IMR-90 (cell line): ENCODE measurements around the gene DNAH17. TPM values are rescaled to one million over a fixed set of nuclear protein-coding genes. Genes with fewer than 3 reads are reported as not detected.

Experiments used
- ATAC-seq: fragments of 200-7000 bp; cut with Tn5 transposase; 2 replicates; pipeline ENCODE4 v1.9.1; 2020; ENCODE audit warnings: low read depth, mild to moderate bottlenecking, moderate library complexity
- BruUV-seq: library from RNA; stranded (reverse); fragments of 400-500 nt; replicated peaks from 2 replicates; lab custom pipeline; 2021; lab: Mats Ljungman, UMichigan
- CTCF ChIA-PET: fragments of 300-600 bp; formaldehyde crosslinking; extraction: SDS; loops from one replicate; lab custom pipeline; 2021; ENCODE audit warnings: antibody characterized with exemption; lab: Yijun Ruan, JAX
- POLR2A ChIA-PET: fragments of 300-600 bp; sonication (Branson Sonifier 250); formaldehyde crosslinking; loops from one replicate; lab custom pipeline; 2022; ENCODE audit warnings: antibody characterized with exemption; ENCODE audit not compliant: unreplicated experiment; lab: Charles Lee
- DNase-seq: peaks from one replicate; pipeline ENCODE4 v3.0.0; 2013
- H2AFZ ChIP-seq: replicated peaks from 2 replicates; pipeline ENCODE3; 2013; ENCODE audit warnings: low read length, mild to moderate bottlenecking; ENCODE audit not compliant: poor library complexity
- H2AK5ac ChIP-seq: 2 replicates; pipeline ENCODE4 v1.6.1; 2013; ENCODE audit warnings: low read depth, low read length, inconsistent platforms
- H2AK9ac ChIP-seq: replicated peaks from 2 replicates; pipeline ENCODE3; 2013; ENCODE audit warnings: mild to moderate bottlenecking, low read depth, low read length, moderate library complexity; ENCODE audit not compliant: poor library complexity
- H2BK120ac ChIP-seq: 2 replicates; pipeline ENCODE4 v1.6.1; 2013; ENCODE audit warnings: low read depth, low read length, inconsistent platforms
- H2BK15ac ChIP-seq: 3 replicates; pipeline ENCODE4 v1.6.1; 2013; ENCODE audit warnings: low read depth, low read length, inconsistent platforms
- H2BK20ac ChIP-seq: 2 replicates; pipeline ENCODE4 v1.6.1; 2013; ENCODE audit warnings: low read depth, mild to moderate bottlenecking, inconsistent platforms, low read length, moderate library complexity
- H2BK5ac ChIP-seq: 2 replicates; pipeline ENCODE4 v1.6.1; 2013; ENCODE audit warnings: mild to moderate bottlenecking, low read depth, low read length, inconsistent platforms; ENCODE audit not compliant: poor library complexity, severe bottlenecking
- H3K14ac ChIP-seq: replicated peaks from 2 replicates; pipeline ENCODE4 v1.6.1; 2013; ENCODE audit warnings: low read depth, low read length, inconsistent platforms
- H3K18ac ChIP-seq: 2 replicates; pipeline ENCODE4 v1.6.1; 2013; ENCODE audit warnings: low read depth, low read length, control low read depth
- H3K23ac ChIP-seq: 2 replicates; pipeline ENCODE4 v1.6.1; 2013; ENCODE audit warnings: low read depth, low read length, inconsistent platforms
- H3K27ac ChIP-seq: 2 replicates; pipeline ENCODE4 v1.5.1; 2013; ENCODE audit warnings: mild to moderate bottlenecking, control low read depth, low read length; ENCODE audit not compliant: insufficient read depth
- H3K27me3 ChIP-seq: 2 replicates; pipeline ENCODE4 v1.6.1; 2013; ENCODE audit warnings: low read length; ENCODE audit not compliant: control insufficient read depth, insufficient read depth
- H3K36me3 ChIP-seq: 2 replicates; pipeline ENCODE4 v1.6.1; 2013; ENCODE audit warnings: low read length, mixed read lengths; ENCODE audit not compliant: control insufficient read depth, insufficient read depth
- H3K4ac ChIP-seq: 2 replicates; pipeline ENCODE4 v1.6.1; 2013; ENCODE audit warnings: low read depth, low read length, inconsistent platforms
- H3K4me1 ChIP-seq: 2 replicates; pipeline ENCODE4 v1.6.1; 2013; ENCODE audit warnings: low read length, mixed read lengths; ENCODE audit not compliant: control insufficient read depth, insufficient read depth
- H3K4me2 ChIP-seq: 2 replicates; pipeline ENCODE4 v1.6.1; 2013; ENCODE audit warnings: low read depth, mild to moderate bottlenecking, control low read depth, low read length, moderate library complexity
- H3K4me3 ChIP-seq: 2 replicates; pipeline ENCODE4 v1.5.1; 2013; ENCODE audit warnings: low read depth, mild to moderate bottlenecking, control low read depth, low read length, moderate library complexity; ENCODE audit not compliant: insufficient read depth
- H3K56ac ChIP-seq: 2 replicates; pipeline ENCODE4 v1.6.1; 2013; ENCODE audit warnings: low read length, inconsistent platforms; ENCODE audit not compliant: insufficient read depth; ENCODE audit errors: extremely low read depth
- H3K79me1 ChIP-seq, 2 experiments: 2 replicates each; pipeline ENCODE4 v1.6.1; 2013; ENCODE audit warnings: low read length in 2 of 2, inconsistent platforms in 1 of 2, low read depth in 1 of 2
- H3K9ac ChIP-seq: 2 replicates; pipeline ENCODE4 v1.6.1; 2013; ENCODE audit warnings: low read depth, low read length, control low read depth
- H3K9me1 ChIP-seq: 2 replicates; pipeline ENCODE4 v1.6.1; 2013; ENCODE audit warnings: low read length, inconsistent platforms; ENCODE audit not compliant: insufficient read depth
- H3K9me3 ChIP-seq: 2 replicates; pipeline ENCODE4 v1.6.1; 2013; ENCODE audit warnings: low read length; ENCODE audit not compliant: control insufficient read depth, insufficient read depth
- H4K20me1 ChIP-seq: 2 replicates; pipeline ENCODE4 v1.6.1; 2013; ENCODE audit warnings: low read length, inconsistent platforms; ENCODE audit not compliant: insufficient read depth
- H4K5ac ChIP-seq: 2 replicates; pipeline ENCODE4 v1.6.1; 2013; ENCODE audit warnings: mild to moderate bottlenecking, low read depth, low read length, control low read depth
- H4K8ac ChIP-seq, 2 experiments: 2 replicates each; pipeline ENCODE4 v1.6.1; 2013; ENCODE audit warnings: low read depth in 2 of 2, low read length in 2 of 2, control low read depth in 1 of 2, inconsistent platforms in 1 of 2
- H4K91ac ChIP-seq: 2 replicates; pipeline ENCODE4 v1.6.1; 2013; ENCODE audit warnings: low read depth, low read length, inconsistent platforms; ENCODE audit not compliant: insufficient read depth
- CHD1 ChIP-seq: IDR thresholded peaks from 2 replicates; pipeline ENCODE4 v1.6.1; 2012; ENCODE audit warnings: low read depth, low read length, improper control_type of control experiment
- NFE2L2 ChIP-seq: fragments of 150-350 bp; IDR thresholded peaks from 2 replicates; pipeline ENCODE4 v1.6.1; 2016; ENCODE audit warnings: low read depth, mild to moderate bottlenecking, low read length
- RAD21 ChIP-seq: IDR thresholded peaks from 2 replicates; pipeline ENCODE4 v1.6.1; 2012; ENCODE audit warnings: low read length, improper control_type of control experiment
- RFX5 ChIP-seq: IDR thresholded peaks from 2 replicates; pipeline ENCODE4 v1.8.0; 2012; ENCODE audit warnings: low read depth, mild to moderate bottlenecking, low read length, moderate library complexity
- SMC3 ChIP-seq: fragments of 150-350 bp; IDR thresholded peaks from 2 replicates; pipeline ENCODE4 v1.6.1; 2016; ENCODE audit warnings: low read depth, mild to moderate bottlenecking, antibody characterized with exemption, low read length, moderate library complexity
- WGBS, 2 experiments: methylation state at CpG; one replicate each; pipeline versions ENCODE4 v1.1.5 to v1.1.7; 2013; ENCODE audit warnings: missing lambda C conversion rate in 2 of 2; ENCODE audit not compliant: insufficient read length in 1 of 2; ENCODE audit errors: extremely low coverage in 2 of 2; 5-methylcytosine and 5-hydroxymethylcytosine counted together
- dilution Hi-C: fragments of 300-500 bp; cut with HindIII; formaldehyde crosslinking; loops from one replicate; pipeline ENCODE4 v1.14.3; 2018; ENCODE audit warnings: low sequenced_read_pairs; ENCODE audit not compliant: unreplicated experiment
- in situ Hi-C: fragments of 300-500 bp; cut with MboI; formaldehyde crosslinking; loops from 3 replicates; pipeline ENCODE4 v1.14.3; 2019; ENCODE audit warnings: low sequenced_read_pairs, inconsistent platforms, mixed read lengths
- intact Hi-C: fragments of 100-400 bp; cut with micrococcal nuclease; formaldehyde crosslinking; loops from 2 replicates; pipeline ENCODE4 v1.10.0; 2022
- polyA plus RNA-seq, 3 experiments: library from polyadenylated mRNA; depleted of rRNA; stranded (reverse); fragments of >200 nt; gene quantifications; 2 replicates each; pipeline ENCODE4 v1.2.3, GENCODE V29; 2012; ENCODE audit warnings: low replicate concordance in 1 of 3
- total RNA-seq: library from RNA; depleted of rRNA; stranded (reverse); fragments of >200 nt; gene quantifications from 2 replicates; pipeline ENCODE4 v1.2.3, GENCODE V29; 2012

Gene DNAH17
- total and polyA plus RNA-seq, 2 of the 4 experiments (the other 2 are of a cell fraction) = not detected

GRCh38 chr17:78394209-78394608, 183.0 kb downstream of the DNAH17 start:
- H3K23ac ChIP-seq = no peak overlapping the region
- H3K18ac ChIP-seq = no peak overlapping the region
- peaks cover 46% of the 10 kb centered on the region for H4K20me1 ChIP-seq
- BruUV-seq = no TSS peak
- no peak overlapping the region for H4K91ac ChIP-seq
- intact Hi-C loops (no loop called here), dilution Hi-C loops (no loop called here), in situ Hi-C loops (no loop called here)
- no peak overlapping the region for H3K56ac ChIP-seq
- no peak overlapping the region for H2BK5ac ChIP-seq
- no peak for TF ChIP-seq SMC3
- no peak for TF ChIP-seq RFX5
- no peak for TF ChIP-seq NFE2L2
- no peak for TF ChIP-seq CHD1
- TF ChIP-seq RAD21 = no peak
- H3K36me3 ChIP-seq = peaks cover 34% of the 10 kb centered on the region
- no peak overlapping the region for H3K27ac ChIP-seq
- peaks cover 46 to 90% of the 10 kb centered on the region in 2 experiments for H3K79me1 ChIP-seq
- no peak overlapping the region for H2AK9ac ChIP-seq
- no peak overlapping the region for H2BK120ac ChIP-seq
- no peak for ATAC-seq
- no peak overlapping the region for H2BK20ac ChIP-seq
- no peak overlapping the region for H3K4me3 ChIP-seq
- H3K4me1 ChIP-seq = peaks cover 29% of the 10 kb centered on the region
- H2AK5ac ChIP-seq = peak overlapping the region; percentile 40; the same call in 1 of the 2 replicates
- H2BK15ac ChIP-seq = no peak overlapping the region
- CTCF ChIA-PET = no interaction called here
- no peak overlapping the region for H3K4ac ChIP-seq
- H3K27me3 ChIP-seq = no peaks in the 10 kb centered on the region
- H3K14ac ChIP-seq = no peak overlapping the region
- H3K4me2 ChIP-seq = no peak overlapping the region
- no peak overlapping the region for H2AFZ ChIP-seq
- H4K5ac ChIP-seq = no peak overlapping the region
- H3K9me1 ChIP-seq = peaks cover 50% of the 10 kb centered on the region
- 95% methylated on average over 4 of the region's 7 CpGs; no CpG with 5 or more reads in 1 of the 2 experiments for WGBS, 2 experiments
- no peak overlapping the region for H4K8ac ChIP-seq
- no peak for DNase-seq
- POLR2A ChIA-PET = no interaction called here
- H3K9me3 ChIP-seq = no peaks in the 10 kb centered on the region
- H3K9ac ChIP-seq = no peak overlapping the region
